H9 (cell line): ENCODE data around the gene GORAB. TPM values are rescaled to one million over a fixed set of nuclear protein-coding genes. Genes with fewer than 3 reads are reported as not detected.

ENCODE experiments used
- DNase-seq: peaks from one replicate; pipeline ENCODE4 v3.0.0-alpha.2; 2017
- H2AFZ ChIP-seq: one replicate; pipeline ENCODE4 v1.6.1; 2013; ENCODE audit warnings: mild to moderate bottlenecking, low read length, control low read depth, moderate library complexity
- H2AK5ac ChIP-seq: 2 replicates; pipeline ENCODE4 v1.6.1; 2013; ENCODE audit warnings: low read length, control low read depth, mixed read lengths; ENCODE audit not compliant: insufficient read length
- H2BK120ac ChIP-seq: one replicate; pipeline ENCODE4 v1.6.1; 2013; ENCODE audit warnings: low read depth, mild to moderate bottlenecking, low read length, control low read depth, inconsistent platforms; ENCODE audit not compliant: poor library complexity, severe bottlenecking
- H2BK12ac ChIP-seq: 2 replicates; pipeline ENCODE4 v1.6.1; 2013; ENCODE audit warnings: low read length, control low read depth, mixed read lengths, low read depth; ENCODE audit not compliant: insufficient read length
- H2BK15ac ChIP-seq: 2 replicates; pipeline ENCODE4 v1.6.1; 2013; ENCODE audit warnings: low read depth, low read length, control low read depth
- H2BK20ac ChIP-seq: one replicate; pipeline ENCODE4 v1.6.1; 2013; ENCODE audit warnings: low read depth, mild to moderate bottlenecking, low read length, control low read depth, inconsistent platforms; ENCODE audit not compliant: poor library complexity, severe bottlenecking
- H2BK5ac ChIP-seq: 2 replicates; pipeline ENCODE4 v1.6.1; 2013; ENCODE audit warnings: low read length, control low read depth, mixed read lengths; ENCODE audit not compliant: insufficient read length
- H3K14ac ChIP-seq: 2 replicates; pipeline ENCODE4 v1.6.1; 2013; ENCODE audit warnings: low read length, control low read depth; ENCODE audit not compliant: insufficient read depth
- H3K18ac ChIP-seq: 2 replicates; pipeline ENCODE4 v1.6.1; 2013; ENCODE audit warnings: low read depth, mild to moderate bottlenecking, mixed read lengths, low read length, control low read depth; ENCODE audit not compliant: insufficient read length
- H3K23ac ChIP-seq: 2 replicates; pipeline ENCODE4 v1.6.1; 2013; ENCODE audit warnings: low read length, control low read depth, mixed read lengths, low read depth; ENCODE audit not compliant: insufficient read length
- H3K23me2 ChIP-seq: 2 replicates; pipeline ENCODE4 v1.6.1; 2013; ENCODE audit warnings: low read depth, mild to moderate bottlenecking, mixed read lengths, low read length, control low read depth; ENCODE audit not compliant: insufficient read length, poor library complexity, severe bottlenecking
- H3K27ac ChIP-seq: 2 replicates; pipeline ENCODE4 v1.5.1; 2013; ENCODE audit warnings: low read length, control low read depth, mixed read lengths, low read depth; ENCODE audit not compliant: insufficient read length
- H3K27me3 ChIP-seq: 2 replicates; pipeline ENCODE4 v1.6.1; 2013; ENCODE audit warnings: low read length, control low read depth, inconsistent platforms; ENCODE audit not compliant: insufficient read depth
- H3K4ac ChIP-seq: 2 replicates; pipeline ENCODE4 v1.6.1; 2013; ENCODE audit warnings: low read depth, mild to moderate bottlenecking, control low read depth, inconsistent platforms, low read length, moderate library complexity
- H3K4me1 ChIP-seq: 2 replicates; pipeline ENCODE4 v1.6.1; 2013; ENCODE audit warnings: low read length, control low read depth, inconsistent platforms; ENCODE audit not compliant: insufficient read depth
- H3K4me2 ChIP-seq: 2 replicates; pipeline ENCODE4 v1.6.1; 2013; ENCODE audit warnings: low read length, control low read depth, mixed read lengths; ENCODE audit not compliant: insufficient read length, insufficient read depth
- H3K56ac ChIP-seq: 2 replicates; pipeline ENCODE4 v1.6.1; 2013; ENCODE audit warnings: low read depth, mild to moderate bottlenecking, mixed read lengths, low read length, control low read depth; ENCODE audit not compliant: insufficient read length
- H3K79me1 ChIP-seq: 2 replicates; pipeline ENCODE4 v1.6.1; 2013; ENCODE audit warnings: low read depth, mild to moderate bottlenecking, moderate library complexity, low read length, control low read depth, inconsistent platforms; ENCODE audit not compliant: insufficient read depth, poor library complexity, severe bottlenecking
- H3K79me2 ChIP-seq: 2 replicates; pipeline ENCODE4 v1.6.1; 2013; ENCODE audit warnings: low read length, control low read depth, inconsistent platforms; ENCODE audit not compliant: insufficient read depth
- H3K9ac ChIP-seq: 2 replicates; pipeline ENCODE4 v1.6.1; 2013; ENCODE audit warnings: low read length, control low read depth, mixed read lengths; ENCODE audit not compliant: insufficient read length; ENCODE audit errors: extremely low read depth
- H3K9me3 ChIP-seq: one replicate; pipeline ENCODE4 v1.6.1; 2013; ENCODE audit warnings: low read depth, low read length, inconsistent platforms; ENCODE audit not compliant: control insufficient read depth
- H3T11ph ChIP-seq: one replicate; pipeline ENCODE4 v1.6.1; 2013; ENCODE audit warnings: mild to moderate bottlenecking, low read length, control low read depth, inconsistent platforms
- H4K20me1 ChIP-seq: one replicate; pipeline ENCODE4 v1.6.1; 2013; ENCODE audit not compliant: control insufficient read depth, insufficient read length, insufficient read depth
- H4K5ac ChIP-seq: 2 replicates; pipeline ENCODE4 v1.6.1; 2013; ENCODE audit warnings: low read depth, mild to moderate bottlenecking, mixed read lengths, low read length, control low read depth; ENCODE audit not compliant: insufficient read length
- H4K8ac ChIP-seq: replicated peaks from 2 replicates; pipeline ENCODE4 v1.6.1; 2013; ENCODE audit warnings: low read length, control low read depth, mixed read lengths, low read depth; ENCODE audit not compliant: insufficient read length
- H4K91ac ChIP-seq: 2 replicates; pipeline ENCODE4 v1.6.1; 2013; ENCODE audit warnings: low read depth, mild to moderate bottlenecking, moderate library complexity, mixed read lengths, low read length, control low read depth; ENCODE audit not compliant: insufficient read length
- H3K27ac Mint-ChIP-seq, 3 experiments: 2 replicates in 2 of 3; 3 replicates in 1 of 3; pipeline ENCODE4 v1.8.0; 2020 to 2021; ENCODE audit warnings: mixed read lengths in 3 of 3, mild to moderate bottlenecking in 1 of 3, moderate library complexity in 1 of 3
- H3K27me3 Mint-ChIP-seq: 2 replicates; pipeline ENCODE4 v1.8.0; 2021; ENCODE audit warnings: low read depth, mild to moderate bottlenecking, moderate library complexity, mixed read lengths
- H3K36me3 Mint-ChIP-seq, 3 experiments: 2 replicates in 2 of 3; 3 replicates in 1 of 3; pipeline ENCODE4 v1.8.0; 2020 to 2021; ENCODE audit warnings: low read depth in 3 of 3, mixed read lengths in 3 of 3; ENCODE audit not compliant: insufficient read depth in 1 of 3
- H3K4me1 Mint-ChIP-seq, 2 experiments: 2 replicates each; pipeline ENCODE4 v1.8.0; 2020; ENCODE audit warnings: mixed read lengths in 2 of 2
- H3K4me3 Mint-ChIP-seq, 2 experiments: 2 replicates in 1 of 2; 3 replicates in 1 of 2; pipeline ENCODE4 v1.8.0; 2020 to 2021; ENCODE audit warnings: mild to moderate bottlenecking in 2 of 2, mixed read lengths in 2 of 2, moderate library complexity in 1 of 2
- H3K9me3 Mint-ChIP-seq, 2 experiments: 2 replicates in 1 of 2; 3 replicates in 1 of 2; pipeline ENCODE4 v1.8.0; 2020; ENCODE audit warnings: mild to moderate bottlenecking in 2 of 2, mixed read lengths in 2 of 2, moderate library complexity in 1 of 2
- WGBS: extraction: QIAGEN DNeasy Blood & Tissue Kit; methylation state at CpG from one replicate; pipeline ENCODE4 v1.1.7; 2013; ENCODE audit warnings: missing lambda C conversion rate, low lambda C conversion rate, mixed read lengths; ENCODE audit not compliant: insufficient read length; ENCODE audit errors: extremely low coverage; 5-methylcytosine and 5-hydroxymethylcytosine counted together
- total RNA-seq: library from RNA; stranded (reverse); gene quantifications from 2 replicates; pipeline ENCODE4 v1.2.1, GENCODE V29; 2021
- TF ChIP-seq, protein P1 (sequence below): fragments of 200-600 bp; sonication (generic); conservative IDR thresholded peaks from 3 replicates; pipeline ENCODE4 v1.8.0; 2021; ENCODE audit warnings: antibody characterized with exemption, mild to moderate bottlenecking

Gene GORAB
- total RNA-seq, 1 experiment from 2014 or later = 17.8 TPM

DNA sequence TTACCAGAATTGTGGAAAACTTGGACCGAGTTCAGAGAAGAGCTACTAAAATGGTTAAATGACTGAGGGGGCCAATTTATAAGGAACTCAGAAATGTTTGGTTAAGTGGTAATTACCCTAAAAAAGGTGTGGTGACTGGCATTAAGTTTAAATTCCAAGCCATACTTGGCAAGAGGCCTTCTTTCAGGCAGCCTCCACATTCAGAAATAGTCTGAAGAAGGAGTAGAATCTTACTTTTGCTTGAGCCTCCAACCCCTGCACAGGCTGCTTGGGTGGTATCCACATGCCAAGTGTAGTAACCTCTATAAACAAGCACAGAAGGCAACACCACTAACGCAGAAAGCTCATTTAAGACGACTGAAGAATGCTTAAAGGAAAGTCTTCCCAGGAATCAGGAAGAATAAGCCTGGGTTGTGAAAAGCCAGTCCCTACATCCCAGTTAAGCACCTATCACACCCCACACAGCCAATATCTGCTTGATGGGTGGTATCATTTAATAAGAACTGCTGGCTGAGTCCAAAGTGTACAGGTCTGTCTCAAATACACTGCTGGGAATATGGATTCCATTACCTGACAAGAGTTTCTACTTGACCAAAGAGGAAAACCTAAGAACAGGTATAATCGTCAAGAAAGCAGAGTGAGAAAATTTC is 13.7 kb upstream of the GORAB start:
- H2BK15ac ChIP-seq = no peak overlapping the region
- H3K23me2 ChIP-seq = no peaks in the 10 kb centered on the region
- H3K4me2 ChIP-seq = no peak overlapping the region
- H3T11ph ChIP-seq = no peak overlapping the region
- no peak overlapping the region for H2BK12ac ChIP-seq
- no peak overlapping the region for H2AFZ ChIP-seq
- no peak overlapping the region for H2BK120ac ChIP-seq
- H3K36me3 Mint-ChIP-seq = no peaks in the 10 kb centered on the region
- H4K91ac ChIP-seq = no peak overlapping the region
- H3K4me3 Mint-ChIP-seq = no peak overlapping the region
- no peak overlapping the region for H2BK20ac ChIP-seq
- H3K4me1 Mint-ChIP-seq = peaks cover 0 to 8% of the 10 kb centered on the region in 2 experiments; a peak in 2 of 4 replicates
- DNase-seq = no peak
- TF ChIP-seq, protein P1, sequence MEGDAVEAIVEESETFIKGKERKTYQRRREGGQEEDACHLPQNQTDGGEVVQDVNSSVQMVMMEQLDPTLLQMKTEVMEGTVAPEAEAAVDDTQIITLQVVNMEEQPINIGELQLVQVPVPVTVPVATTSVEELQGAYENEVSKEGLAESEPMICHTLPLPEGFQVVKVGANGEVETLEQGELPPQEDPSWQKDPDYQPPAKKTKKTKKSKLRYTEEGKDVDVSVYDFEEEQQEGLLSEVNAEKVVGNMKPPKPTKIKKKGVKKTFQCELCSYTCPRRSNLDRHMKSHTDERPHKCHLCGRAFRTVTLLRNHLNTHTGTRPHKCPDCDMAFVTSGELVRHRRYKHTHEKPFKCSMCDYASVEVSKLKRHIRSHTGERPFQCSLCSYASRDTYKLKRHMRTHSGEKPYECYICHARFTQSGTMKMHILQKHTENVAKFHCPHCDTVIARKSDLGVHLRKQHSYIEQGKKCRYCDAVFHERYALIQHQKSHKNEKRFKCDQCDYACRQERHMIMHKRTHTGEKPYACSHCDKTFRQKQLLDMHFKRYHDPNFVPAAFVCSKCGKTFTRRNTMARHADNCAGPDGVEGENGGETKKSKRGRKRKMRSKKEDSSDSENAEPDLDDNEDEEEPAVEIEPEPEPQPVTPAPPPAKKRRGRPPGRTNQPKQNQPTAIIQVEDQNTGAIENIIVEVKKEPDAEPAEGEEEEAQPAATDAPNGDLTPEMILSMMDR = no peak
- no peak overlapping the region for H3K27ac Mint-ChIP-seq
- no peaks in the 10 kb centered on the region for H3K27me3 Mint-ChIP-seq
- no peak overlapping the region for H3K18ac ChIP-seq
- no peak overlapping the region for H3K14ac ChIP-seq
- H3K4me1 ChIP-seq = no peaks in the 10 kb centered on the region
- H3K9ac ChIP-seq = no peak overlapping the region
- H3K79me1 ChIP-seq = no peaks in the 10 kb centered on the region
- H3K4ac ChIP-seq = no peak overlapping the region
- H3K56ac ChIP-seq = no peak overlapping the region
- no CpG with 5 or more reads among the region's 4 CpGs for WGBS
- H3K79me2 ChIP-seq = no peaks in the 10 kb centered on the region
- H4K5ac ChIP-seq = no peak overlapping the region
- H3K27ac ChIP-seq = no peak overlapping the region
- H4K8ac ChIP-seq = no peak overlapping the region
- H3K27me3 ChIP-seq = no peaks in the 10 kb centered on the region
- H2AK5ac ChIP-seq = no peak overlapping the region
- H2BK5ac ChIP-seq = no peak overlapping the region
- H4K20me1 ChIP-seq = no peaks in the 10 kb centered on the region
- no peaks in the 10 kb centered on the region for H3K9me3 ChIP-seq
- H3K9me3 Mint-ChIP-seq = no peaks in the 10 kb centered on the region
- no peak overlapping the region for H3K23ac ChIP-seq
